Measurements from ENCODE around the gene USE1.

Gene USE1

DNA sequence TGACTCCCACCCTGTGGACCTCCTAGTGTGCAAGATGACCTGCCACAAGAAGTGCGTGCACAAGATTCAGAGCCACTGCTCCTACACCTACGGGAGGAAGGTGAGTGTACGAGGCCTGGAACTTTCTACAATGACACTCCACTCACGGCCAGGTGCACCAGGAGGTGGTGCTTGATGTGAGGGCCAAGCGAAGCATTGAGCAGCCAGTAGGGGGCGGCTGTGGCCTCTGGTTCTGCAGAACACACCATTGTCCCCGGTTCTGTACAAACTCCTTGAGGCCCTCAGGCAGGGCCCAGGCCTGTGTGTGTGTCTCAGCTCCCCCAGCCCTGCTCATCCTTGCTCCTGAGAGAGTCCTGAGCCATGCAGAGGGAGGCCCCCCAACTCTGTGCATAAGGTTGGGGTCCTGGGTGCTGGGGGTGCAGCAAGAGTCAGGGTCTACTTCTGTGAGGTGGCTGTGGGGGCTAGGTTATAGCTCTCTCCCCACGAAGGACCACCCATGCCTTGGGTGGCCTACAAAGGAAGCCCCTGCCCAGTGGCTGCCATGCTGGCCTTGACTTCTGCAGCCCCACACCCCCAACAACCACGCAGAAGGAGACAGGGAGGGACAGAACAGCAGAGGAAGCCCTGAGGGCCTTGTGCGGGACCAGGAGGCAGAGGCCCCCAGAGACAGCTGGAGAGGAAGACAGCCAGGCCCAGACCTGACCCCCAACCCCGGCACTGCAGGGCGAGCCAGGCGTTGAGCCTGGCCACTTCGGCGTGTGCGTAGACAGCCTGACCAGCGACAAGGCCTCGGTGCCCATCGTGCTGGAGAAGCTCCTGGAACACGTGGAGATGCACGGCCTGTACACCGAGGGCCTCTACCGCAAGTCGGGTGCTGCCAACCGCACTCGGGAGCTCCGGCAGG is 9.7 kb upstream of the USE1 start:
- H3K4me3 ChIP-seq (replicated peaks in 1 of 2; ENCODE audit: low read depth in 2 of 2, low read length in 2 of 2), result no peak overlapping the region
- TF ChIP-seq, protein P1, sequence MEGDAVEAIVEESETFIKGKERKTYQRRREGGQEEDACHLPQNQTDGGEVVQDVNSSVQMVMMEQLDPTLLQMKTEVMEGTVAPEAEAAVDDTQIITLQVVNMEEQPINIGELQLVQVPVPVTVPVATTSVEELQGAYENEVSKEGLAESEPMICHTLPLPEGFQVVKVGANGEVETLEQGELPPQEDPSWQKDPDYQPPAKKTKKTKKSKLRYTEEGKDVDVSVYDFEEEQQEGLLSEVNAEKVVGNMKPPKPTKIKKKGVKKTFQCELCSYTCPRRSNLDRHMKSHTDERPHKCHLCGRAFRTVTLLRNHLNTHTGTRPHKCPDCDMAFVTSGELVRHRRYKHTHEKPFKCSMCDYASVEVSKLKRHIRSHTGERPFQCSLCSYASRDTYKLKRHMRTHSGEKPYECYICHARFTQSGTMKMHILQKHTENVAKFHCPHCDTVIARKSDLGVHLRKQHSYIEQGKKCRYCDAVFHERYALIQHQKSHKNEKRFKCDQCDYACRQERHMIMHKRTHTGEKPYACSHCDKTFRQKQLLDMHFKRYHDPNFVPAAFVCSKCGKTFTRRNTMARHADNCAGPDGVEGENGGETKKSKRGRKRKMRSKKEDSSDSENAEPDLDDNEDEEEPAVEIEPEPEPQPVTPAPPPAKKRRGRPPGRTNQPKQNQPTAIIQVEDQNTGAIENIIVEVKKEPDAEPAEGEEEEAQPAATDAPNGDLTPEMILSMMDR (IDR thresholded peaks at IDR 0.05; ENCODE audit: low read depth, low read length), result peak; percentile 86
- peak; percentile 68 to 72 for DNase-seq (ENCODE audit: low read depth in 2 of 2)

DNA sequence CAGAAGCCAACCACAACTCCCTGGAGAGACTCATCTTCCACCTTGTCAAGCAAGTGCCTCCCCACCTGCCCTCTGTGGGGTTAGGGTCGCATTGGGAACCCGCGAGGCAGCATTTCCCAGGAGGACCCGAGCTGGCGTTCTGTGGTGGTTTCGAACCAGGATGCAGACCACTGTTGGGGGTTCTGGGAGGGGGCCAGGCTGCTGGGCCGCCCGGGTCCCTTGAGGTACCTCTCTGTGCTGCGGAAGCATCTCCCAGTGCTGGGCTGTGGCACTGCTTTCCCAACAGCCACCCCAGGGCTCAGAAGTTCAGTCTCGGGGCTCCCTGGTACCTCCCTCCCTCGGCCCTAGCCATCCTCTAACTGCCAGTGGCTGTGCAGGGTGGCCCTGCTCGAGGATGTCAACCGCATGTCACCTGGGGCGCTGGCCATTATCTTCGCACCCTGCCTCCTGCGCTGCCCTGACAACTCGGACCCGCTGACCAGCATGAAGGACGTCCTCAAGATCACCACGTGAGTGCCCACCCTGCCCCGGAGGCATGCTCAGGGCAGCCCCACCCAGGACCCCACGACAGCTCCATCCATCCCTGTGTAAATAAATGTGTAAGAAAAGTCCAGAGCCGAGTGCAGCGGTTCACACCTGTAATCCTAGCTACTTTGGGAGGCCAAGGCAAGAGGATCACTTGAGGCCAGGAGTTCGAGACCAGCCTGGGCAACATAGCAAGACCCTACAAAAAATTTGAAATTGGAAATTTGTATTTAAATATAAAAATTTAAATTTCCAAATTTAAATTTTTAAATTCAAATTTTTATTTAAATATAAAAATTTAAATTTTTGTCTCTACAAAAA is 8.2 kb upstream of the USE1 start:
- no peak overlapping the region for H3K4me3 ChIP-seq (replicated peaks in 1 of 2; ENCODE audit: low read depth in 2 of 2, low read length in 2 of 2)
- TF ChIP-seq, protein P1 (IDR thresholded peaks at IDR 0.05; ENCODE audit: low read depth, low read length), result no peak
- no peak for DNase-seq (ENCODE audit: low read depth in 2 of 2)

DNA sequence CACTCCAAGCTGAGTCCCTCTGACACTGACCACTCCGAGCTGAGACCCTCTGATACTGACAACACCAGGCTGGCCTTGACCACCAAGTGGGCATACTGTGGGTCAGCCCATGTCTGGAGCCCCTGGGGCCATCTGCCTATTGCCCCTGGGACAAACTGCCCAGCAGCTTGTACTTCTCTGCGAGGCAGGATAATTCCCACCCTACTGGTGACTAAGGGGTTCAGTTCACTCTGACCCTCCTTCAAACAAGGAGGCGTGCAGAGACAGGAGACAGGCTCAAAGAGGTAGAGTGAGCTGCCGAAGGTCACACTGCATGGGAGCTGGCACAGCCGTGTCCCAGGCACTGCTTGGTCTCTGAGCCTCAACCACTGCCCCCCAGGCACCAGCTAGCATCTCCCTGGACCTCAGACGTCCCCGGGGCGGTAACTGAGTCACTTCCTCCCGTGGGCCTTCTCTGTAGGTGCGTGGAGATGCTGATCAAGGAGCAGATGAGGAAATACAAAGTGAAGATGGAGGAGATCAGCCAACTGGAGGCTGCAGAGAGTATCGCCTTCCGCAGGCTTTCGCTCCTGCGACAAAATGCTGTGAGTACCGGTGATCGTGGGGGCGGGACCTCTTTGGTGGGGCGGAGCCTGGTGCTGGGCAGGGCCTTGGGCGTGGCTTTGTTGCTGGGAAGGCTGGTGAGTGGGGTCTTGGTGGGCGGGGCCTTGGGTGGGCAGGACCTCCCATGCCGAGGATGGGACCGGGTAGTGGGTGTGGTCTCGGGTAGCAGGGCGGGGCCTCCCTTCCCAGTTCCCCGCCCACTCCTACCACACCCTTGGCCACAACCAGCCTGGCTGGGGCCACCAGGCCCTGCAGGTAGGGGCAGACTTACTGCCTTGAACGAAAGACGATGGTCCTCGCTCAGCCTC is 5.8 kb upstream of the USE1 start:
- DNase-seq (ENCODE audit: low read depth in 2 of 2), result peak; percentile 38 to 45
- TF ChIP-seq, protein P1 (IDR thresholded peaks at IDR 0.05; ENCODE audit: low read depth, low read length), result no peak
- H3K4me3 ChIP-seq (replicated peaks in 1 of 2; ENCODE audit: low read depth in 2 of 2, low read length in 2 of 2), result no peak overlapping the region

DNA sequence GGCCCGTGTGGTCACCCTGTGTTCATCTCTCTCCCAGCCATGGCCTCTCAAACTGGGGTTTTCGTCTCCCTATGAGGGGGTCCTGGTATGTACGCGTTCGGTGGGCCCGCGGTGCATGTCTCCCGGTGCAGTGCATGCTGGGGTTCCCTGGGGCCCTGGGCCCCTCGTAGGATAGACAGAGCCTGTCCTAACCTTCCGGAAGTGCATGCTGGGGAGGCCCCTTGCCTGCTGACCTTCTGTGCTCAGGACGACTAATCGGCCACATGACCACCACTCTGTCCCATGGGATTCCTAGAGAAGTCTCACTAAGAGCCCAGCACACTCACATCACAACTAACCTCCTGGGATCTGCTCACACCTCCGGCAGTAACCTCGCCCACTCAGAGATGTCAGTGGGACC is 4.9 kb upstream of the USE1 start:
- DNase-seq (ENCODE audit: low read depth in 2 of 2), result peak in 1 of 2 donors; percentile 62
- H3K4me3 ChIP-seq (replicated peaks in 1 of 2; ENCODE audit: low read depth in 2 of 2, low read length in 2 of 2), result no peak overlapping the region
- TF ChIP-seq, protein P1 (IDR thresholded peaks at IDR 0.05; ENCODE audit: low read depth, low read length), result no peak

DNA sequence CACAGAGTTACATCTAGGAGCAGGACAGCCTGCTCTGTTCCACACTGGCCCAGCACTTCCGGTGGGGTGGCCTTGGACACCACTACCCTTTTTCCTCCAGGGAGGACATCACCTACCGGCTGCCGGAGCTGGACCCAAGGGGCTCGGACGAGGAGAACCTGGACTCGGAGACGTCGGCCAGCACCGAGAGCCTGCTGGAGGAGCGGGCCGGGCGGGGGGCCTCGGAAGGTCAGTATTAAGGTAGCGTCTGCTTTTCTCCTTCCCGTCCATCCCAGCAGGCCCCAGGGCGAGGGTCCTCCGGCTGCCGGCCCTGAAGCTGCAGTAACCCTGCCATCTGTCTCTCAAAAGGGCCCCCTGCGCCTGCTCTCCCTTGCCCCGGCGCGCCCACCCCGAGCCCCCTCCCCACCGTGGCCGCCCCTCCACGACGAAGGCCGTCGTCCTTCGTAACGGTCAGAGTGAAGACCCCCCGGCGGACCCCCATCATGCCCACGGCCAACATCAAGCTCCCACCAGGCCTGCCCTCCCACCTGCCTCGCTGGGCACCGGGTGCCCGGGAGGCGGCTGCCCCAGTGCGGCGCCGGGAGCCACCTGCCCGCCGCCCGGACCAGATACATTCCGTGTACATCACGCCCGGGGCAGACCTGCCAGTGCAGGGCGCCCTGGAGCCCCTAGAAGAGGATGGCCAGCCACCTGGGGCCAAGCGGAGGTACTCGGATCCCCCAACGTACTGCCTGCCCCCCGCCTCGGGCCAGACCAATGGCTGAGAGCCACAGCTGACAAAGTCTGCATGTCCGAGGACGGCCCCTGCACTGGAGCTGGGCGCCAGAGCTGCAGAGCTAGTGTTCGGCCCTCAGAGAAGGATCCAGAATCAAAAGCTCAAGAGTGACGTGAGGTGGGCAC is 3.4 kb upstream of the USE1 start:
- TF ChIP-seq, protein P1 (IDR thresholded peaks at IDR 0.05; ENCODE audit: low read depth, low read length), result no peak
- H3K4me3 ChIP-seq (replicated peaks in 1 of 2; ENCODE audit: low read depth in 2 of 2, low read length in 2 of 2), result no peak overlapping the region
- DNase-seq (ENCODE audit: low read depth in 2 of 2), result no peak
